Activated CD8-positive, alpha-beta memory T cell treated with anti-CD3 and anti-CD28 coated beads, Interleukin-2, amount 50 U/mL, for 1 hour (primary cell): ENCODE results near the gene PDP2.
"Not testable (repeated sequence)": the region's sequence is repeated elsewhere in the genome, so short reads cannot be mapped to it uniquely, and the experiment has no call there.

Source experiments
- DNase-seq: peaks from one replicate; pipeline ENCODE4 v3.0.0-alpha.2; 2020; ENCODE audit errors: extremely low read depth

The PDP2 gene

DNA sequence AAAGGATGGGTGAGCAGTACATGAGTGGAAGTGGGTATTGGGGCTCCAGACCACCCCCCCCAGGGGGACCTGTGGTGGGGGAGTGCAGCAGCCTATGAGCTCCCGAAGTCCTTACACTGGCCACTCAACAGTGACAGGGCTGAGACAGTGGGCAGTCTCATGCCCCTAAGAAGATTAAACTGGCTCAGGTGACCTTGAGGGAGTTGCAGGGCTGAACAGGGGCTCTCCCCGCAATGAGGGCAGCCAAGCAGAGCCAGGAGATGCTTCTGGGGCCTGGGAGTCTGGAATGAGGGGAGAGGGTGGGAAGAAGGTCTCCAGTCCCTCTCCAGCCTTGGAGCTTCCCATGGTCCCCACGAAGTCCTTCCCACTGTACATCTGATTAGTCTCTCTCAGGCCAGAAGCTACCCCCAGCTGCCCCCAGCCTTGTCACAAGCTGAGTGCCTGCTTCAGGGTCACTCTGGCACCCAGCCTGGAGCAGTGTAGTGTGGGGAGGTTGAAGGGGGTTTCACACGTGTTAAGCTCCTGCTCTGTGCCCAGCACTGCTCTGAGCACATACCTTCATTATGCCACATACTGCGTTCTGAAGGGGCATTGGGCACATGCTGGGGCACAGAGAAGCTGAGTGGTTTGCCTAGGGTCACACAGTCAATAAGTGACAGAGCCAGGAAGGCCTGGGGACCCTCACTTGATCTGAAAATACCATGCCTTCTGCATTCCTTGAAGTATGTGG lies 39.4 kb downstream of the PDP2 start:
- DNase-seq = no peak

DNA sequence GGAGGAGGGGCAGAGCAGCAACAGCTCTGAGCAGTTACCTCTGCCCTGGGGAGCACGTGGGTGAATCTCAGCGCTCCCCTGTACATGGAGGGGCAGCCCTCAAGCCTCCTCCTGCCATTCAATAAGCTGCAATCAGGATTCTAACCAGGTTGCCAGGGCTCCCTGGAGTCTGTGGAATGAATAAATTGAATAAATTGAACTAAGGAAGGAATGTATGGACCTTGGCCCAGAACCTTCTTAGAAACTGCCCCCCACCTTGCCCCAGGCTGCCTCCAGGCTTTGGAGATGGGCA lies 39.9 kb downstream of the PDP2 start:
- DNase-seq = no peak

DNA sequence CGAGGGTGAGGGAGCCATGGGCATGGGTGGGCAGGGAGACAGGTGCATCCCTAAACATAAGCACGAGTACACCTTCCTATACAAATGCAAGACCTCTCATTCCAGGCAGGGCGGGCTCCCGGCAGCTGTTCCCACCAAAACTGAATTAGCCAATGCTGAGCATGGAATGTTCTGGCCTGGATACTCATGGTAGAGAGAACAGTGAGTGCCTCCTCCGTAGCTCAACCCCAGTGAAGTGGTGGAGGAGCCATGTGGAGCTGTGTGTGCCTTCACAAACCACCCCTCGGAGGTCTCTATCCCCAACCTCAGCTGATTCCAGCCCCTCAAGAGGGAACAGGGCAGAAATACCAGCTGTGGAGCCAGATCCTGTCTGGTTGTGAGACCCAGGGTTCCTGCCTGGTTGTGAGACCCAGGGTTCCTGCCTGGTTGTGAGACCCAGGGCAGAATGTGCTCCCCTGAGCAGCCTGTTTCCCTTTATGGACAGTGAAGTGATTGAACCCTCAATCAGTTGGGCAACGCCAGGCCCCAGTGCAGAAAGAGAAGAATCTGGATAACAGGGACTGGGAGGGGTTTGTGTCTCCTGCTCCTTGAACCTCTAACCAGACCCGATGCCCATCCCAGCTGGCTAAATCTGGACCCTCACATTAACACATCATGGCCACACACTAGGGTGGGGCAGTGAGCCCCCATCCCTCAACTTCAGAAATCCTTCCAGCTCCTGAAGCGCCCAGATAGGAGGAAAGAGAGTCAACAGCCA lies 40.8 kb downstream of the PDP2 start:
- no peak for DNase-seq

DNA sequence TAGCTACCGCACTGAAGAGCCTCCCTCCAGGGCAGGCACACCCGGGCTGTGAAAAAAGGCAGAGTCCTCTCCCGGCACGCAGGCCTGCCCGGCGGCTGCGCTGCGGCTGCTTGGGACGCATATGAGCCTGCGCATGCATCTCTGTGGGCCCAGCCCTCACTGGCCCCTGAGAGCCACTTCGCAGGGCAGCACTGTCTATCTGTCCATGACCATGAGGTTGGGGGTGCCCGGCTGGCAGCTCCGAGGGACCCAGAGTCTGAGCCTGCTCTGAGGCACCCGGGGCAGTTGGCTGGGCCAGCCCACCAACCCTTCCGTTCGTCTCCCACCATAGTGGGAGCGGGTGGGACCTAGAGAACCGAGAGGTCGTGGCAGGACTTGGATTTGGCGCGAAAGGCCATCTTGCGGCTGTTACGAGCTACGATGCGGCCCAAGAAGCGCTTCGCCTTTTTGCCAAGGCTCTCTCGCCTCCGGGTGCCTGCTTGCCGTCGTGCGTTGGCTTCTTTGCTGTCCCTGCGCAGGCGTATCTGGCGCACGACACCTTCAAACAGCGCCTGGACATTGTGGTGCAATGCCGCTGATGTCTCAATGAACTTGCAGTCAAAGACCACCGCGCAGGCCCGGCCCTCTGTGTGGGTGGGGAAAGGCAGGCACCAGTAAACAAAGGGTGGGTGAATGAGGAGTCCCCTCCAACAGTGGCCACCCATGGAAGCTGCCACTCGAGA lies 41.6 kb downstream of the PDP2 start:
- no peak for DNase-seq

- no peak for DNase-seq
These were observed 43.0 kb downstream of the PDP2 start for GRCh38 chr16:66923247-66923731.

DNA sequence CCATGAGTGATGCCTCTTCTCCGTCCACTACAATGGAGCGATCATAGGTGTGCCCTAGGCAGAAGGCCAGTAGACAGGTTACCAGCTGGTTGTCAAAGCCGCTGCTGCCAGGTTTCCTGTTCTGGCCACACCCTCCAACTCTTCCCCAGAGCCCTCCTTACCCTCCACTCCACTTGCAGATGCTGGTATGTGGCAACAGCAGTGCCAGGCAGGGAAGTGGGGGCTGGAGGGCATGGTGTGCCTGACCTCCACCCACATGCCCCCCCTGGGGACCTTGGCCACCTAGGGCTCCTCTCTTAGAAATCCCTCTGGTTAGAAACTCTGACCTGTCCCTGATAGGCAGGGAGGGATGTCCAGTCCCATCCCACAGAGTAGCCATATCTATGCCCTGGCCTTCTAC lies 43.6 kb downstream of the PDP2 start:
- DNase-seq = no peak

GRCh38 chr16:66924527-66925321 lies 44.4 kb downstream of the PDP2 start:
- DNase-seq = no peak

- no peak for DNase-seq
These were observed 45.1 kb downstream of the PDP2 start, which contains the start of gene RRAD for GRCh38 chr16:66925322-66925840. TSS of gene RRAD (minus strand) at chr16:66925535. CDS start at chr16:66925179, 356 bp downstream.

DNA sequence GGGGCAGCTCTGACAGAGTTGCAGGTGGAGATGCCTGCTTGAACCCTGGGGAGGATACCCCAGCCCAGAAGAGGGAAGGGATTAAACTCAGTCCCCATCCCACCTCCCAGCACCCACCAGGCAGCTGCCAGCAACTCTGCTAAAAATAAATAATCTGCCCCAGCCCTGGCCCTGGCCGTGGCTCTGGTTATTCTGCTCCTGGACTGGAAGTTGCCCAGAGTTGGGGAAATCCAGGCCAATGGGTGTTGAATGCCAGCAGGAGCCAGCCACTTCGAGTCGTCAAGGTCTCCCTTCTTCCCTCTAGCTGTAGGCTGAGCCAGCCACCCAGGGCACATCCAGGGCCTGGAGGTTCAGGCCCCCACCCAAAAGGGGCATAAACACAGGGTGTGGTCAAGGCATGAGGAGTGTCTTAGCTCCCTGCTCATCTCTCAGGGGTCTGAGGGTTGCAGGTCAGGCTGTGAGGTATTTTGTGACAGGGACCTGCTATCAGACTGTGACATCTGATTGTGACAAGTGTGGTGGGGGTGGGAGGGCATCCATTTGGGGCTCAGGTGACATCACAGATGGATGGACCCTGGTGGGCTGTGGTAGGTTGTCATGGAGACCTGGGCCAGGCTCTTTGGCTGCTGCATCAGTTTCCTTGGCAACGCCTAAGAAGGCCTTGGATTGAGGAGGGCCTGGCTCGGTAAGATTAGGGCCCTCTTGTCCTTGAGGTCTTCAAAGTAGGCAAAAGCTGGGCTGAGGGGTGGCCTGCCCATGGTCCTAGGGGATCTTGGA lies 46.0 kb downstream of the PDP2 start:
- no peak for DNase-seq

DNA sequence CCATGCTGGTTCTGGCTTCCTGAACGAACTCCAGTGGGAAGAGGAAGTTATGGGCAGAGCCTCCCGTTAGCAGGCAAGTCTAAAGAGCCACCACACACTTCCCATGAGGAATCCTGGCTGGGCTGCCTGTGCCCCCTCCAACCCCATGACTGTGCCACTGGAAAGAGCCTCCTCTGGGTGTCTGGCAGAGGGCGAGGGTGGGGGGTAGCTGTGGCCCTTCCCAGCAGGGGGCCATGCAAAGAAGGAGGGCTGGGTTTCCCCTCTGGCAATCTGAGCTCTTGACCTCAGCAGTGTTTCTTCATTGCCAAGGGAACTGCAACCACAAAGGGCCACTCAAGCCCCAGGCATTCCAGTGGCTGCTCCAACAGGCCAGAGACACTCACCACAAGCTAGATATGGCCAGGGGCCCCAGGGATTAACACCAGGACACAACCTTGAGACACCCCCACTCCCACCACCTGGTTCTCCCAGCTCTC lies 46.7 kb downstream of the PDP2 start:
- DNase-seq = no peak

- no peak for DNase-seq
These were observed 47.8 kb downstream of the PDP2 start for GRCh38 chr16:66927918-66928649.

- no peak for DNase-seq
These were observed 48.5 kb downstream of the PDP2 start for GRCh38 chr16:66928702-66929388.

DNA sequence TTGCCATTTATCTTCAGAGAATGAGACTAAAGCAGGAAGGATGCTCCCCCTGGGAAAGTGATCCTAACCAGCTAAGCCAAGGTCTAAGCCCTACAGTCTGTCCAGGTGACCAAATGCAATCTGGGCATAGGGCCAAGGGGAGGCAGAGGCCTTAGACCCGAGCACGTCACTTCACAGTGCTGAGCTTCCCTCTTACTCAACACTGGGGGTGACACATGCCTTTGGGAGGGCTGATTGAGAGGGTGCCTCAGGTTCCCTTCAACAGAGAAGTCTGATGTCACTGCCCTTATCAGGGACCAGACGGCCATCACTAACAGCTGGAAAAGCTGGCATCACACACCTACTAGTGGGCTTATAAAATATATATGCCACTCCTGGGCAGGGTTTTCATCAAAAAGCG lies 49.9 kb downstream of the PDP2 start:
- DNase-seq = no peak

GRCh38 chr16:66931665-66932064 lies 51.4 kb downstream of the PDP2 start:
- no peak for DNase-seq

DNA sequence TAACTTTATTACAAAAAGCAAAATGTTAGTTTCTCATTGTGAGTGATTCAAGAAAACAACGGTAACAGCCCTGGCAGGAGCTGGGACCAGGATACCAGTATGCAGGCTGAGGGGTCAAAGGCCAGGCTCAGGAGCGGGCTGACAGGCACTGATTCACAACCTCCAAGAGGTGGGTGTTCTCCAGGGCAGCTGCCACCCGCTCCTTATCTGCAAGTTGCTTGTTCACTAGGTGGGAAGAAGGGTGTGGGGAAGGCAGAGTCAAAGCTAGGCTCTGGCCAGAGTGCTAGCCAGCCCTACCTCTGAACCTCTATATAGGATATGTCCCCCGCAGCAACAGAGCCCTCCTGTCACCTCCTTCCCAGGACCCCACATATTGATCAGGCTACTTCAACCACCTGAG lies 51.8 kb downstream of the PDP2 start:
- no peak for DNase-seq

GRCh38 chr16:66933776-66934137 lies 53.4 kb downstream of the PDP2 start:
- peak; percentile 56 for DNase-seq

DNA sequence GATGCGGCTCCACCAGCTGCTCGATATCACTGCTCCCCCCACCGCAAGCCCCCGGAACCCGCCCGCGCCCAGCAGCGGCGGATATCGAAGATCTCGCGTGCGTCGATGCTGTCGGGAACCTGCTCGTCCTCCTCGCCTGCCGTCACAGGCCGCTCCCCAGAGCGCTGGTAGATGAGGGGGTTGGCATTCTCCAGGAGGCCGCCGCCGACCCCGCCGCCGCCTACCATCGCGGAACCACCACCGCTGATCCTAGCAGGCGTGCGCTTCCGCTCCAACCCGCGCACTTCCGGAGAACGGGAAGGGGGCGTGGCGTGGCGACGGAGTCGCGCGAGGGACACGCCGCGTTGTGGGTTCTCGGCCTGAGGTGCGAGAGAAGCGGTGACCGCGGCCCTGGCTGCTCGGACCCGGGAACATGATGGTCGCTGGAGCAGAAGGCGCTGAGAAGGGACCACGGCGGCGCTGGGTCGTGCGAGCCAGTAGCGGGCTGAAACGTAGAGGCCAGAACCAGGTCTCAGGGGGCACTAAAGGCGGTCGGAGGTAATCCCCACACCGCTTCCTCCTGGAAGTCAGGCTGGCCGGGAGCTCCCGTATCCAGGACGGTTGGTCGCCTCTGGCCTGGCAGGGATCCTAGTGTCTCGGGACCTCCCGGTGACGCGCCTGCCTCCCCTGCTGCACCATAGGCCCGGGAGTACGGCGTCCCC lies 54.0 kb downstream of the PDP2 start, which contains the start of gene CIAO2B:
Gene CIAO2B, minus strand, starts transcription at position 265 of the 701 bp plus-strand sequence. Its CDS starts 38 bp downstream, at position 227.
- DNase-seq = peak; percentile 58

- DNase-seq = not testable (repeated sequence)
These were observed 54.6 kb downstream of the PDP2 start for GRCh38 chr16:66934839-66935313.
